Liver (tissue), 9 donors: Measurements from ENCODE around the gene SPTBN1. TPM values are rescaled to one million over a fixed set of nuclear protein-coding genes. Genes with fewer than 3 reads are reported as not detected.

Experiments
- DNase-seq: peaks from one replicate; pipeline ENCODE4 v3.0.0-alpha.2; 2017; ENCODE audit warnings: low spot score
- H3K27ac ChIP-seq, 2 donors: one replicate each; pipeline ENCODE4 v1.7.0; 2013; ENCODE audit warnings: inconsistent platforms in 2 of 2, low read length in 2 of 2, control low read depth in 1 of 2, low read depth in 1 of 2, mild to moderate bottlenecking in 1 of 2
- H3K27me3 ChIP-seq, 4 donors: one replicate each; pipeline versions ENCODE4 v1.6.1 to v1.7.0; 2013; ENCODE audit warnings: low read length in 3 of 4, inconsistent platforms in 1 of 4, mild to moderate bottlenecking in 1 of 4, moderate library complexity in 1 of 4; ENCODE audit not compliant: control insufficient read depth in 4 of 4, insufficient read depth in 4 of 4
- H3K36me3 ChIP-seq, 4 donors: one replicate each; pipeline versions ENCODE4 v1.6.1 to v1.7.0; 2013; ENCODE audit warnings: low read length in 3 of 4, mild to moderate bottlenecking in 3 of 4, low read depth in 1 of 4, moderate library complexity in 1 of 4; ENCODE audit not compliant: control insufficient read depth in 4 of 4, insufficient read depth in 3 of 4
- H3K4me1 ChIP-seq, 4 donors: one replicate each; pipeline versions ENCODE4 v1.6.1 to v1.7.0; 2013; ENCODE audit warnings: low read length in 3 of 4, mild to moderate bottlenecking in 3 of 4, moderate library complexity in 1 of 4; ENCODE audit not compliant: control insufficient read depth in 4 of 4, insufficient read depth in 4 of 4
- H3K4me3 ChIP-seq, 3 donors: one replicate each; pipeline versions ENCODE4 v1.6.1 to v1.7.0; 2013; ENCODE audit warnings: low read length in 3 of 3, control low read depth in 1 of 3, low read depth in 1 of 3, mild to moderate bottlenecking in 1 of 3
- H3K9ac ChIP-seq, 2 donors: one replicate each; pipeline ENCODE4 v1.7.0; 2013; ENCODE audit warnings: low read length in 2 of 2, mild to moderate bottlenecking in 2 of 2, moderate library complexity in 2 of 2, control low read depth in 1 of 2, low read depth in 1 of 2
- H3K9me3 ChIP-seq, 4 donors: one replicate each; pipeline versions ENCODE4 v1.6.1 to v1.7.0; 2013; ENCODE audit warnings: low read length in 3 of 4; ENCODE audit not compliant: control insufficient read depth in 4 of 4
- EGR1 ChIP-seq, 2 donors: IDR thresholded peaks; 2 replicates each; pipeline ENCODE4 v1.6.1; 2016 to 2018; ENCODE audit warnings: antibody characterized with exemption in 2 of 2, low read depth in 2 of 2
- FOXA1 ChIP-seq: IDR thresholded peaks from 2 replicates; pipeline ENCODE4 v1.6.1; 2016; ENCODE audit warnings: antibody characterized with exemption
- FOXA2 ChIP-seq: IDR thresholded peaks from 2 replicates; pipeline ENCODE4 v1.6.1; 2016; ENCODE audit warnings: antibody characterized with exemption
- GABPA ChIP-seq, 2 donors: IDR thresholded peaks in 1 of 2; conservative IDR thresholded peaks in 1 of 2; 2 replicates each; pipeline ENCODE4 v1.6.1; 2016; ENCODE audit warnings: antibody characterized with exemption in 2 of 2, mild to moderate bottlenecking in 1 of 2, moderate library complexity in 1 of 2
- HNF4G ChIP-seq: IDR thresholded peaks from 2 replicates; pipeline ENCODE4 v1.6.1; 2016; ENCODE audit warnings: antibody characterized with exemption
- JUND ChIP-seq, 2 donors: IDR thresholded peaks; 2 replicates each; pipeline ENCODE4 v1.6.1; 2016; ENCODE audit warnings: antibody characterized with exemption in 2 of 2
- NR2F2 ChIP-seq: IDR thresholded peaks from 2 replicates; pipeline ENCODE4 v1.6.1; 2016; ENCODE audit warnings: antibody characterized with exemption
- RAD21 ChIP-seq, 2 donors: IDR thresholded peaks; 2 replicates each; pipeline ENCODE4 v1.6.1; 2016; ENCODE audit warnings: antibody characterized with exemption in 2 of 2, mild to moderate bottlenecking in 2 of 2
- RXRA ChIP-seq, 2 donors: IDR thresholded peaks; 2 replicates each; pipeline ENCODE4 v1.6.1; 2017 to 2018; ENCODE audit warnings: antibody characterized with exemption in 2 of 2, mild to moderate bottlenecking in 1 of 2
- SP1 ChIP-seq: IDR thresholded peaks from 2 replicates; pipeline ENCODE4 v1.6.1; 2018; ENCODE audit warnings: antibody characterized with exemption, mild to moderate bottlenecking
- WGBS: extraction: QIAGEN DNeasy Blood & Tissue Kit; methylation state at CpG from one replicate; pipeline ENCODE4 v1.1.7; 2013; 5-methylcytosine and 5-hydroxymethylcytosine counted together
- polyA plus RNA-seq, 2 donors: library from polyadenylated mRNA; stranded (reverse) in 1 of 2; unstranded in 1 of 2; fragments of 200-250 nt in 1 of 2; fragments of >200 nt in 1 of 2; fragmentation: Nextera tagmentation in 1 of 2; extraction: Ambion mirVana in 1 of 2; gene quantifications; one replicate each; pipeline versions ENCODE4 v1.2.1 to v1.2.3, GENCODE V29; 2013 to 2015
- total RNA-seq, 2 donors: library from RNA; depleted of rRNA; stranded (reverse); fragments of >200 nt; gene quantifications; one replicate each; pipeline ENCODE4 v1.2.3, GENCODE V29; 2014
- TF ChIP-seq, protein P1 (sequence below): IDR thresholded peaks from 2 replicates; pipeline ENCODE4 v1.6.1; 2016; ENCODE audit warnings: antibody characterized with exemption
- TF ChIP-seq, protein P2 (sequence below): IDR thresholded peaks from 2 replicates; pipeline ENCODE4 v1.6.1; 2016; ENCODE audit warnings: antibody characterized with exemption
- TF ChIP-seq, protein P3 (sequence below): IDR thresholded peaks from 2 replicates; pipeline ENCODE4 v1.6.1; 2016; ENCODE audit warnings: antibody characterized with exemption, mild to moderate bottlenecking
- TF ChIP-seq, protein P4 (sequence below): fragments of 150-350 bp; IDR thresholded peaks from 2 replicates; pipeline ENCODE4 v1.5.1; 2017; ENCODE audit warnings: improper control_type of control experiment, low read depth, low read length; ENCODE audit not compliant: missing input control
- donor health status: healthy.
- donor health status: healthy.
- donor health status: healthy.
- donor health status: healthy.
- donor health status: healthy.

Gene SPTBN1
- total and polyA plus RNA-seq, 4 donors, result 44.8 to 191 (median 75.9) TPM

DNA sequence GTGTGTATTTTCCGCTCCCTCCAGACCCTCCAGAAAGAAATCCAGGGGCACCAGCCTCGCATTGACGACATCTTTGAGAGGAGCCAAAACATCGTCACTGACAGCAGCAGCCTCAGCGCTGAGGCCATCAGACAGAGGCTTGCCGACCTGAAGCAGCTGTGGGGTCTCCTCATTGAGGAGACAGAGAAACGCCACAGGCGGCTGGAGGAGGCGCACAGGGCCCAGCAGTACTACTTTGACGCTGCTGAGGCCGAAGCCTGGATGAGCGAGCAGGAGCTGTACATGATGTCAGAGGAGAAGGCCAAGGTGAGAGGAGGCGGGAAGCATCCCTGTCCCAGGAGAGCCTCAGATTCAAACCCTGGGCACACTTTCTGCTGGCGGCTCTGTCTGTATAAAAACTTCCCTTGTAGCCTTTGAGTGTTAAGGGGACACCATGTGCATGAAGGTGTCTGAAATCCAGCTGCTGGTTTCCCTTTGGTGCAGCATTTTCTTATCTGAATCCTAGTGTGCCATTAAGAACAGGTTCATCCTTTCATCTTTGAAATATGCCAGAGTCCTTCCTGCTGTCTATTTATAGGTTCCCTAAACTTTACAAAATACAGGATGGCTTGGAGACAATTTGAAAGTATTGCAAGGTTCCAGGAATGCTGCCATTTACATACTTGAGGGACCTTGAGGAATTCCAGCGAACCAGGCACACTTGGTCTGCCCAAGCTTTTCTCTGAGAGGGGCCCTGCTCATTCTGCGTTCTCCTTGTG is 190.2 kb downstream of the SPTBN1 start:
- H3K9me3 ChIP-seq, result no peaks in the 10 kb centered on the region
- no peak for DNase-seq
- 97% methylated on average over 16 of the region's 16 CpGs for WGBS

DNA sequence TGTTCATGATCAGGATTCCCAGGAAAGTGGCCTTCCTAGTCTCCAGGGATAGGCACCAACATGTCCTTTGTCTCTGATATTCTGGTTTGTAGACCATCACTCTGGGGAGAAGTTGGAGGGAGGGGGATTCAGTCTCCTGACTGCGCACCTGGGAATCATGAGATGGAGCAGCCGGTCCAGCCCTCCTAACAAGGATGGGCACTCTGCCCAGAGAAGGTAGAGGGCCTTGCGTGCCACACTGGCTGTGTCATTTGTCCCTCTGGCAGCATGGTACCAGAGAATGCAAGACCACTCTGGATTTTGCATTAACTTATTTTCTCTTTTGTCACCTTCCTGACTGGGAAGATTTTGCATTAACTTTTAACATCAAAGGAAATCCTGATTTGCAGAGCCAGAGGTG is 192.1 kb downstream of the SPTBN1 start:
- no peak overlapping the region for H3K27ac ChIP-seq
- no peak overlapping the region for H3K4me3 ChIP-seq
- no peaks in the 10 kb centered on the region for H3K9me3 ChIP-seq
- H3K4me1 ChIP-seq, result peaks cover 0 to 3% (median 0%) of the 10 kb centered on the region in 4 donors
- TF ChIP-seq GABPA (IDR thresholded peaks at IDR 0.05 in 1 of 2, conservative IDR thresholded peaks at IDR 0.05 in 1 of 2) (no peak), NR2F2 (no peak), RAD21 (IDR thresholded peaks at IDR 0.05) (no peak), SP1 (no peak)
- TF ChIP-seq, protein P1, sequence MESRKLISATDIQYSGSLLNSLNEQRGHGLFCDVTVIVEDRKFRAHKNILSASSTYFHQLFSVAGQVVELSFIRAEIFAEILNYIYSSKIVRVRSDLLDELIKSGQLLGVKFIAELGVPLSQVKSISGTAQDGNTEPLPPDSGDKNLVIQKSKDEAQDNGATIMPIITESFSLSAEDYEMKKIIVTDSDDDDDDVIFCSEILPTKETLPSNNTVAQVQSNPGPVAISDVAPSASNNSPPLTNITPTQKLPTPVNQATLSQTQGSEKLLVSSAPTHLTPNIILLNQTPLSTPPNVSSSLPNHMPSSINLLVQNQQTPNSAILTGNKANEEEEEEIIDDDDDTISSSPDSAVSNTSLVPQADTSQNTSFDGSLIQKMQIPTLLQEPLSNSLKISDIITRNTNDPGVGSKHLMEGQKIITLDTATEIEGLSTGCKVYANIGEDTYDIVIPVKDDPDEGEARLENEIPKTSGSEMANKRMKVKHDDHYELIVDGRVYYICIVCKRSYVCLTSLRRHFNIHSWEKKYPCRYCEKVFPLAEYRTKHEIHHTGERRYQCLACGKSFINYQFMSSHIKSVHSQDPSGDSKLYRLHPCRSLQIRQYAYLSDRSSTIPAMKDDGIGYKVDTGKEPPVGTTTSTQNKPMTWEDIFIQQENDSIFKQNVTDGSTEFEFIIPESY, result no peak
- TF ChIP-seq, protein P2, sequence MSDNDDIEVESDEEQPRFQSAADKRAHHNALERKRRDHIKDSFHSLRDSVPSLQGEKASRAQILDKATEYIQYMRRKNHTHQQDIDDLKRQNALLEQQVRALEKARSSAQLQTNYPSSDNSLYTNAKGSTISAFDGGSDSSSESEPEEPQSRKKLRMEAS, result no peak
- DNase-seq, result no peak
- WGBS, result 95% methylated on average over 3 of the region's 3 CpGs
- no peak overlapping the region for H3K9ac ChIP-seq
- no peaks in the 10 kb centered on the region for H3K27me3 ChIP-seq
- peaks cover 17 to 96% (median 93%) of the 10 kb centered on the region in 4 donors for H3K36me3 ChIP-seq

More for the DNA sequence above, 190.2 kb downstream of the SPTBN1 start:
- no peaks in the 10 kb centered on the region for H3K27me3 ChIP-seq
- peaks cover 14 to 85% (median 82%) of the 10 kb centered on the region in 4 donors for H3K36me3 ChIP-seq
- H3K4me3 ChIP-seq, result no peak overlapping the region
- peaks cover 4 to 13% (median 10%) of the 10 kb centered on the region in 4 donors for H3K4me1 ChIP-seq
- H3K27ac ChIP-seq, result no peak overlapping the region
- no peak overlapping the region for H3K9ac ChIP-seq
- TF ChIP-seq RXRA (IDR thresholded peaks at IDR 0.05), result no peak
- TF ChIP-seq, protein P3, sequence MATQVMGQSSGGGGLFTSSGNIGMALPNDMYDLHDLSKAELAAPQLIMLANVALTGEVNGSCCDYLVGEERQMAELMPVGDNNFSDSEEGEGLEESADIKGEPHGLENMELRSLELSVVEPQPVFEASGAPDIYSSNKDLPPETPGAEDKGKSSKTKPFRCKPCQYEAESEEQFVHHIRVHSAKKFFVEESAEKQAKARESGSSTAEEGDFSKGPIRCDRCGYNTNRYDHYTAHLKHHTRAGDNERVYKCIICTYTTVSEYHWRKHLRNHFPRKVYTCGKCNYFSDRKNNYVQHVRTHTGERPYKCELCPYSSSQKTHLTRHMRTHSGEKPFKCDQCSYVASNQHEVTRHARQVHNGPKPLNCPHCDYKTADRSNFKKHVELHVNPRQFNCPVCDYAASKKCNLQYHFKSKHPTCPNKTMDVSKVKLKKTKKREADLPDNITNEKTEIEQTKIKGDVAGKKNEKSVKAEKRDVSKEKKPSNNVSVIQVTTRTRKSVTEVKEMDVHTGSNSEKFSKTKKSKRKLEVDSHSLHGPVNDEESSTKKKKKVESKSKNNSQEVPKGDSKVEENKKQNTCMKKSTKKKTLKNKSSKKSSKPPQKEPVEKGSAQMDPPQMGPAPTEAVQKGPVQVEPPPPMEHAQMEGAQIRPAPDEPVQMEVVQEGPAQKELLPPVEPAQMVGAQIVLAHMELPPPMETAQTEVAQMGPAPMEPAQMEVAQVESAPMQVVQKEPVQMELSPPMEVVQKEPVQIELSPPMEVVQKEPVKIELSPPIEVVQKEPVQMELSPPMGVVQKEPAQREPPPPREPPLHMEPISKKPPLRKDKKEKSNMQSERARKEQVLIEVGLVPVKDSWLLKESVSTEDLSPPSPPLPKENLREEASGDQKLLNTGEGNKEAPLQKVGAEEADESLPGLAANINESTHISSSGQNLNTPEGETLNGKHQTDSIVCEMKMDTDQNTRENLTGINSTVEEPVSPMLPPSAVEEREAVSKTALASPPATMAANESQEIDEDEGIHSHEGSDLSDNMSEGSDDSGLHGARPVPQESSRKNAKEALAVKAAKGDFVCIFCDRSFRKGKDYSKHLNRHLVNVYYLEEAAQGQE, result no peak

DNA sequence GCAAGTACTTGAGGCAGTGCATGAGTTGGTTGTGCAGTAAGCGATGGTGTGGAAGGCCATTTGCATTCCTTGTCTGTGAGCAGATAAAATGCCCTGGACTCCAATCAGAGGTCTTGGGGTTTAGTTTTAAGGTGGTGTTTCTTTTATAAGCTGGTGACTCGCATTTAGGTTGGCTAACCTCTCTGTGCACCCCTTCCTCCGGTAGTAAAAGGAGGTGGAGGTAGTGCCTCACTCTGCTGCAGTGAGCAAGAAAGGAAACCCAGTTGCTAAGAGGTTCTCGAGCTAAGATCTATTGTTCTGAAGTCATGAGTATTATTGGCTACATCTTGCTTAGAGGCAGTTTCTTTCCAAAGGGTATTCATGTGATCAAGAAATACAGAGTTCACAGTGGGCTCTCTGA is 193.1 kb downstream of the SPTBN1 start:
- H3K9me3 ChIP-seq, result no peaks in the 10 kb centered on the region
- WGBS, result 96% methylated on average over 4 of the region's 4 CpGs
- no peak overlapping the region for H3K9ac ChIP-seq
- no peak overlapping the region for H3K4me3 ChIP-seq
- no peak overlapping the region for H3K27ac ChIP-seq
- peaks cover 23 to 100% (median 93%) of the 10 kb centered on the region in 4 donors for H3K36me3 ChIP-seq
- TF ChIP-seq HNF4G (no peak), RXRA (IDR thresholded peaks at IDR 0.05) (no peak), JUND (IDR thresholded peaks at IDR 0.05) (no peak), SP1 (no peak), FOXA1 (no peak), FOXA2 (no peak), EGR1 (IDR thresholded peaks at IDR 0.05; ENCODE audit: low read depth in 2 of 2) (no peak), NR2F2 (no peak)
- TF ChIP-seq, protein P3, result no peak
- TF ChIP-seq, protein P2, result no peak
- TF ChIP-seq, protein P4, sequence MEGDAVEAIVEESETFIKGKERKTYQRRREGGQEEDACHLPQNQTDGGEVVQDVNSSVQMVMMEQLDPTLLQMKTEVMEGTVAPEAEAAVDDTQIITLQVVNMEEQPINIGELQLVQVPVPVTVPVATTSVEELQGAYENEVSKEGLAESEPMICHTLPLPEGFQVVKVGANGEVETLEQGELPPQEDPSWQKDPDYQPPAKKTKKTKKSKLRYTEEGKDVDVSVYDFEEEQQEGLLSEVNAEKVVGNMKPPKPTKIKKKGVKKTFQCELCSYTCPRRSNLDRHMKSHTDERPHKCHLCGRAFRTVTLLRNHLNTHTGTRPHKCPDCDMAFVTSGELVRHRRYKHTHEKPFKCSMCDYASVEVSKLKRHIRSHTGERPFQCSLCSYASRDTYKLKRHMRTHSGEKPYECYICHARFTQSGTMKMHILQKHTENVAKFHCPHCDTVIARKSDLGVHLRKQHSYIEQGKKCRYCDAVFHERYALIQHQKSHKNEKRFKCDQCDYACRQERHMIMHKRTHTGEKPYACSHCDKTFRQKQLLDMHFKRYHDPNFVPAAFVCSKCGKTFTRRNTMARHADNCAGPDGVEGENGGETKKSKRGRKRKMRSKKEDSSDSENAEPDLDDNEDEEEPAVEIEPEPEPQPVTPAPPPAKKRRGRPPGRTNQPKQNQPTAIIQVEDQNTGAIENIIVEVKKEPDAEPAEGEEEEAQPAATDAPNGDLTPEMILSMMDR, result no peak
- no peak for DNase-seq
- no peaks in the 10 kb centered on the region for H3K4me1 ChIP-seq
- H3K27me3 ChIP-seq, result no peaks in the 10 kb centered on the region
